Activated naive CD8-positive, alpha-beta T cell treated with anti-CD3 and anti-CD28 coated beads, Interleukin-2, amount 10 ng/mL, durations not matched to agents 7 days and 5 days (primary cell): ENCODE data around the gene DCAF11. TPM values are rescaled to one million over a fixed set of nuclear protein-coding genes. Genes with fewer than 3 reads are reported as not detected.

Source experiments
- ATAC-seq: fragments of 150-1000 bp; cut with Tn5 transposase; one replicate; pipeline ENCODE4 v1.10.0; 2021; ENCODE audit warnings: low read depth, moderate library complexity
- POLR2A ChIA-PET: fragments of 350-600 bp; sonication (Branson Sonifier 250); formaldehyde crosslinking; loops from one replicate; lab custom pipeline; 2021; ENCODE audit warnings: antibody characterized with exemption; lab: Charles Lee
- DNase-seq: peaks from one replicate; pipeline ENCODE4 v3.0.0; 2021
- H3K27ac Mint-ChIP-seq: one replicate; pipeline ENCODE4 v1.8.0; 2022; ENCODE audit warnings: mild to moderate bottlenecking, mixed read lengths
- H3K27me3 Mint-ChIP-seq: one replicate; pipeline ENCODE4 v1.8.0; 2022; ENCODE audit warnings: mild to moderate bottlenecking, moderate library complexity, mixed read lengths
- H3K36me3 Mint-ChIP-seq: one replicate; pipeline ENCODE4 v1.8.0; 2021; ENCODE audit warnings: mild to moderate bottlenecking, mixed read lengths
- H3K4me1 Mint-ChIP-seq: one replicate; pipeline ENCODE4 v1.8.0; 2021; ENCODE audit warnings: mixed read lengths
- H3K4me3 Mint-ChIP-seq: one replicate; pipeline ENCODE4 v1.8.0; 2022; ENCODE audit warnings: mild to moderate bottlenecking, moderate library complexity, mixed read lengths
- H3K9me3 Mint-ChIP-seq: one replicate; pipeline ENCODE4 v1.8.0; 2021; ENCODE audit warnings: mixed read lengths
- total RNA-seq, 2 experiments: library from RNA; stranded (reverse); gene quantifications; one replicate each; pipeline ENCODE4 v1.2.3, GENCODE V29; 2021

Gene DCAF11
- total RNA-seq, 2 experiments from 2014 or later: 100 to 105 TPM

- Mint-ChIP-seq H3K27ac (peak overlapping the region; percentile 44), H3K27me3 (no peaks in the 10 kb centered on the region), H3K36me3 (peaks cover 41% of the 10 kb centered on the region), H3K9me3 (no peaks in the 10 kb centered on the region), H3K4me3 (peak overlapping the region; percentile 56), H3K4me1 (peaks cover 51% of the 10 kb centered on the region)
- POLR2A ChIA-PET: interaction anchor here (1.0 to 14.1 kb wide), 4 partner anchors 8 to 21 kb away, joined by 4 to 347 read pairs (median 18); partner anchors contain the start of genes IRF9 and PSME1
- DNase-seq (no peak), ATAC-seq (no peak)
These were observed 29.9 kb downstream of the DCAF11 start for GRCh38 chr14:24144451-24144850.

- Mint-ChIP-seq H3K36me3 (peaks cover 40% of the 10 kb centered on the region), H3K27me3 (no peaks in the 10 kb centered on the region), H3K4me1 (peaks cover 53% of the 10 kb centered on the region), H3K9me3 (no peaks in the 10 kb centered on the region), H3K27ac (peak overlapping the region; percentile 96), H3K4me3 (peak overlapping the region; percentile 94)
- ATAC-seq (no peak), DNase-seq (no peak)
- POLR2A ChIA-PET: interaction anchor here (2.3 to 14.1 kb wide), 10 partner anchors 8 to 97 kb away, joined by 9 to 347 read pairs (median 21); partner anchors contain the start of genes DCAF11, IRF9, NRL and PCK2
These were observed 30.6 kb downstream of the DCAF11 start for GRCh38 chr14:24145219-24145618.

- Mint-ChIP-seq H3K4me1 (peaks cover 56% of the 10 kb centered on the region), H3K4me3 (peak overlapping the region; percentile 94), H3K27ac (peak overlapping the region; percentile 96), H3K27me3 (no peaks in the 10 kb centered on the region), H3K36me3 (peaks cover 40% of the 10 kb centered on the region), H3K9me3 (no peaks in the 10 kb centered on the region)
- POLR2A ChIA-PET: interaction anchor here (0.5 to 14.1 kb wide), 16 partner anchors 9 to 284 kb away, joined by 3 to 347 read pairs (median 10); partner anchors contain the start of genes CBLN3, CHMP4A, DCAF11 and IRF9
- ATAC-seq (no peak), DNase-seq (no peak)
These were observed 31.3 kb downstream of the DCAF11 start for GRCh38 chr14:24145690-24146452.

GRCh38 chr14:24146453-24146977, 31.9 kb downstream of the DCAF11 start, which contains the start of gene PSME2:
TSS of gene PSME2 (minus strand) at chr14:24146610. CDS start at chr14:24146581, 29 bp downstream.
- ATAC-seq (peak; percentile 69), DNase-seq (peak; percentile 90)
- Mint-ChIP-seq H3K27ac (peak within 1 kb of the TSS; percentile 96), H3K4me1 (peaks cover 56% of the 10 kb centered on the region), H3K36me3 (peaks cover 42% of the 10 kb centered on the region), H3K4me3 (peak within 1 kb of the TSS; percentile 94), H3K27me3 (no peaks in the 10 kb centered on the region), H3K9me3 (no peaks in the 10 kb centered on the region)
- POLR2A ChIA-PET: interaction anchor here (0.8 to 14.1 kb wide), 21 partner anchors 10 to 283 kb away, joined by 3 to 347 read pairs (median 10); partner anchors contain the start of genes CBLN3, CHMP4A, DCAF11 and IPO4

GRCh38 chr14:24146978-24147760, 32.6 kb downstream of the DCAF11 start, which contains the start of gene RNF31:
TSS of gene RNF31 (plus strand) at chr14:24147498. CDS start at chr14:24147699, 201 bp downstream.
- no peaks in the 10 kb centered on the region for H3K9me3 Mint-ChIP-seq
- no peaks in the 10 kb centered on the region for H3K27me3 Mint-ChIP-seq
- peak within 1 kb of the TSS; percentile 94 for H3K4me3 Mint-ChIP-seq
- DNase-seq: peak; percentile 95
- ATAC-seq: peak; percentile 82
- H3K4me1 Mint-ChIP-seq: peaks cover 54% of the 10 kb centered on the region
- H3K27ac Mint-ChIP-seq: peak within 1 kb of the TSS; percentile 96
- POLR2A ChIA-PET: interaction anchor here (0.8 to 14.1 kb wide), 24 partner anchors 9 to 283 kb away, joined by 3 to 347 read pairs (median 8); partner anchors contain the start of genes CBLN3, CHMP4A, DCAF11 and IPO4
- H3K36me3 Mint-ChIP-seq: peaks cover 44% of the 10 kb centered on the region

- Mint-ChIP-seq H3K36me3 (peaks cover 44% of the 10 kb centered on the region), H3K4me1 (peaks cover 51% of the 10 kb centered on the region)
- ATAC-seq: no peak
These were observed 33.3 kb downstream of the DCAF11 start for GRCh38 chr14:24147761-24148428.

GRCh38 chr14:24149302-24149969, 34.9 kb downstream of the DCAF11 start:
- Mint-ChIP-seq H3K4me3 (peak overlapping the region; percentile 94), H3K27ac (peak overlapping the region; percentile 91), H3K27me3 (no peaks in the 10 kb centered on the region), H3K4me1 (peaks cover 37% of the 10 kb centered on the region), H3K36me3 (peaks cover 36% of the 10 kb centered on the region), H3K9me3 (no peaks in the 10 kb centered on the region)
- ATAC-seq: no peak
- POLR2A ChIA-PET: interaction anchor here (0.6 to 14.1 kb wide), 8 partner anchors 9 to 54 kb away, joined by 3 to 347 read pairs (median 24); partner anchors contain the start of genes DCAF11, EMC9, IRF9 and NRL
- no peak for DNase-seq

More at GRCh38 chr14:24147761-24148428, 33.3 kb downstream of the DCAF11 start:
- peak overlapping the region; percentile 91 for H3K27ac Mint-ChIP-seq
- no peak for DNase-seq
- H3K9me3 Mint-ChIP-seq: no peaks in the 10 kb centered on the region
- peak overlapping the region; percentile 94 for H3K4me3 Mint-ChIP-seq
- H3K27me3 Mint-ChIP-seq: no peaks in the 10 kb centered on the region
- POLR2A ChIA-PET: interaction anchor here (0.9 to 14.1 kb wide), 15 partner anchors 9 to 123 kb away, joined by 3 to 347 read pairs (median 11); partner anchors contain the start of genes DCAF11, IPO4, IRF9 and MDP1

GRCh38 chr14:24150061-24150460, 35.5 kb downstream of the DCAF11 start:
- Mint-ChIP-seq H3K27me3 (no peaks in the 10 kb centered on the region), H3K4me3 (no peak overlapping the region), H3K9me3 (no peaks in the 10 kb centered on the region), H3K4me1 (peaks cover 37% of the 10 kb centered on the region), H3K27ac (no peak overlapping the region), H3K36me3 (peaks cover 39% of the 10 kb centered on the region)
- ATAC-seq (no peak), DNase-seq (no peak)
- POLR2A ChIA-PET: interaction anchor here (0.6 to 14.1 kb wide), 5 partner anchors 9 to 36 kb away, joined by 3 to 347 read pairs (median 6); partner anchors contain the start of genes DCAF11, EMC9, IRF9 and NRL

GRCh38 chr14:24150567-24150966, 36.0 kb downstream of the DCAF11 start:
- DNase-seq (no peak), ATAC-seq (no peak)
- H3K27ac Mint-ChIP-seq: peak overlapping the region; percentile 75
- POLR2A ChIA-PET: interaction anchor here (0.7 to 14.1 kb wide), 5 partner anchors 10 to 227 kb away, joined by 3 to 347 read pairs (median 6); partner anchors contain the start of genes DCAF11, EMC9, IRF9 and NRL
- H3K9me3 Mint-ChIP-seq: no peaks in the 10 kb centered on the region
- peaks cover 32% of the 10 kb centered on the region for H3K4me1 Mint-ChIP-seq
- no peak overlapping the region for H3K4me3 Mint-ChIP-seq
- H3K36me3 Mint-ChIP-seq: peaks cover 38% of the 10 kb centered on the region
- H3K27me3 Mint-ChIP-seq: no peaks in the 10 kb centered on the region

GRCh38 chr14:24150993-24151392, 36.4 kb downstream of the DCAF11 start:
- Mint-ChIP-seq H3K36me3 (peaks cover 41% of the 10 kb centered on the region), H3K9me3 (no peaks in the 10 kb centered on the region), H3K27me3 (no peaks in the 10 kb centered on the region), H3K4me3 (no peak overlapping the region), H3K27ac (no peak overlapping the region), H3K4me1 (peaks cover 29% of the 10 kb centered on the region)
- ATAC-seq (no peak), DNase-seq (no peak)
- POLR2A ChIA-PET: interaction anchor here (0.7 to 14.1 kb wide), 7 partner anchors 10 to 279 kb away, joined by 3 to 347 read pairs (median 3); partner anchors contain the start of genes CBLN3, DCAF11, EMC9 and IRF9

GRCh38 chr14:24151404-24152080, 37.0 kb downstream of the DCAF11 start:
- Mint-ChIP-seq H3K27ac (peak overlapping the region; percentile 56), H3K4me3 (no peak overlapping the region), H3K27me3 (no peaks in the 10 kb centered on the region), H3K4me1 (peaks cover 29% of the 10 kb centered on the region), H3K9me3 (no peaks in the 10 kb centered on the region), H3K36me3 (peaks cover 41% of the 10 kb centered on the region)
- DNase-seq: no peak
- no peak for ATAC-seq
- POLR2A ChIA-PET: interaction anchor here (0.8 to 14.1 kb wide), 6 partner anchors 10 to 278 kb away, joined by 3 to 347 read pairs (median 3); partner anchors contain the start of genes CBLN3, DCAF11, EMC9 and IRF9
